ENCODE measurements around the gene SGPP1.

The SGPP1 gene, protein sequence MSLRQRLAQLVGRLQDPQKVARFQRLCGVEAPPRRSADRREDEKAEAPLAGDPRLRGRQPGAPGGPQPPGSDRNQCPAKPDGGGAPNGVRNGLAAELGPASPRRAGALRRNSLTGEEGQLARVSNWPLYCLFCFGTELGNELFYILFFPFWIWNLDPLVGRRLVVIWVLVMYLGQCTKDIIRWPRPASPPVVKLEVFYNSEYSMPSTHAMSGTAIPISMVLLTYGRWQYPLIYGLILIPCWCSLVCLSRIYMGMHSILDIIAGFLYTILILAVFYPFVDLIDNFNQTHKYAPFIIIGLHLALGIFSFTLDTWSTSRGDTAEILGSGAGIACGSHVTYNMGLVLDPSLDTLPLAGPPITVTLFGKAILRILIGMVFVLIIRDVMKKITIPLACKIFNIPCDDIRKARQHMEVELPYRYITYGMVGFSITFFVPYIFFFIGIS

DNA sequence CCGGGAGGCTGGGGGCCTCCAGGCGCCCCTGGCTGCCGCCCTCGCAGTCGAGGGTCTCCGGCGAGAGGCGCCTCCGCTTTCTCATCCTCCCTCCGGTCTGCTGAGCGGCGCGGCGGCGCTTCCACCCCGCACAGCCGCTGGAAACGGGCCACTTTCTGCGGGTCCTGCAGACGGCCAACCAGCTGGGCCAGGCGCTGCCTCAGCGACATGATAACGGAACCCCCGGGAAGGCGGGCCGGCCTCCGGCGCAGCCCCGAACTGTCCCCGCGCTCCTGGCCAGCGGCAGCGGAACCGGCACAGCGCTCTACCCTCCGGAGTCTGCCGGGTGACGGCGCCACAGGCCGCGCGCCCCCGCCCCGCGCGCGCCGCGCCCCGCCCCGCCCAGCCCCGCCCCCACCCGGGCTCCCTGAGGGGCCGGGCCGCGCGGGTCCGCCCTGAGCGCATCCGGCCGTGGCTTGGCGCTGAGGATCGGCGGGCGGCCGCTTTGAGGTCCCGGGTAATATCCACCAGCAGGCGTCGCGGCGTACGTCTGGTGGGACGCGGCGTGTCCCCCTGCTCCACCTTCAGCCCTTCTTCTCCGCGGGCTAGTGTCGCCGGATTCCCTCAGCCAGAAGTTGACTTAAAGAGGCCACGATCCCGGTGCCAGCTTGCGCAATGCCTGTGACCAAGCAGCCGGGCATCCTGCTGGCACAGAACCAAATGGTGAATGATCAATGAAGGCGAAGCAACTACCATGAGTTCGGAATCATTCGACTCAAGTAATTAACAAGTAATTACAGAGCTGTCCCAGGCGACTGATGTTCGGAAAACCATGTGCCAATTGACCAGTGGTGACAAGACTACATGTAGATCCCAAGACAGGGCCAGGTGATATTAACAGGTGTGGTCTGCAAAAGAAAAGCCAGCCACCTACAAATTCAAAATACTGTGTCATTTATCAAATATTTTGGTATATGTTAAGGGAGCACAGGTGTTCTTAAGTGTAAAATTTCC, at the start of gene SGPP1:
Gene SGPP1, minus strand, starts transcription at position 330 of the 993 bp plus-strand sequence. Its CDS starts 121 bp downstream, at position 209.
- Histone ChIP-seq H3K27ac (ENCODE audit: low read depth, low read length) (no peak within 1 kb of the TSS), H3K27me3 (ENCODE audit: control insufficient read depth, insufficient read depth, low read length) (peaks cover 15% of the 10 kb centered on the region), H3K36me3 (ENCODE audit: control insufficient read depth, insufficient read depth, low read length) (no peaks in the 10 kb centered on the region), H3K4me3 (ENCODE audit: low read depth, low read length) (peak within 1 kb of the TSS; percentile 88), H3K9me3 (ENCODE audit: control insufficient read depth, insufficient read depth, low read depth, low read length) (no peaks in the 10 kb centered on the region), H3K9ac (ENCODE audit: low read length) (peak within 1 kb of the TSS; percentile 86), H3K4me1 (ENCODE audit: control insufficient read depth, insufficient read depth, low read length) (peaks cover 3% of the 10 kb centered on the region; the same call in 1 of the 2 replicates)

DNA sequence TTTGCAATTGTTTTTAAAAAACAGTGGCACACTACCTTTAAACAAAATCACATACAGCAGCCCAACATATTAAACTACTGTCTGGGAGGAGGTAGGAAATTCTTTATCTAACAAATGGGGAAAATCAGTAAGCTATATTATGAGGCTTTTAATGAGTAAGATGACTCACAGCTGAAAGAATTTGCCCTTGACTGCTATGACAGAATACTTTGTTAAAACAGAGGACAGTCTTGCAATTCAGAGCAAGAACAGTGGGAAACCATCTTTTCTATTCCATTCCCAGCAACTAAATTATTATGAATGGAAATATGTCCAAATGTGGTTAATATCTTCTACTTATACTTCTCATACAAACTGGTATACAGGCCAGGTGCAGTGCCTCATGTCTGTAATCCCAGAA, 49.2 kb upstream of the SGPP1 start:
- Histone ChIP-seq H3K27me3 (ENCODE audit: control insufficient read depth, insufficient read depth, low read length) (no peaks in the 10 kb centered on the region), H3K4me1 (ENCODE audit: control insufficient read depth, insufficient read depth, low read length) (no peaks in the 10 kb centered on the region), H3K9ac (ENCODE audit: low read length) (no peak overlapping the region), H3K4me3 (ENCODE audit: low read depth, low read length) (no peak overlapping the region), H3K9me3 (ENCODE audit: control insufficient read depth, insufficient read depth, low read depth, low read length) (no peaks in the 10 kb centered on the region), H3K36me3 (ENCODE audit: control insufficient read depth, insufficient read depth, low read length) (no peaks in the 10 kb centered on the region), H3K27ac (ENCODE audit: low read depth, low read length) (no peak overlapping the region)

DNA sequence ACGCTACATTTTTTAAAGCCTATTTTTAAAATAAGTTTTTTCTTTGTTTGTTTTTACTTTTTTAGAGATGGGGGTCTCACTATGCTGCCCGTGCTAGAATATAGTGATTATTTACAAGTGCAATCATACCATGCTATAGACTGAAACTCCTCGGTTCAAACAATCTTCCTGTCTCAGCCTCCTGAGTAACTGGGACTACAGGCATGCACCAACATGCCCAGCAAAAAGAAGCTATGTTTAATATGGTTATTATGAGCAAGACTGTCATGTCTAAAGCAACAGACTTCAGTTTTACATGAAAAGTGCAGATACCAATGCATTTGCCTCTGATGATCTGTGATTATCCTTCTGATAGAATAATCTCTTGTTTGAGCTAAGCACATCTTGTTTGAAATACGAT, 45.6 kb upstream of the SGPP1 start:
- Histone ChIP-seq H3K27me3 (ENCODE audit: control insufficient read depth, insufficient read depth, low read length) (no peaks in the 10 kb centered on the region), H3K4me1 (ENCODE audit: control insufficient read depth, insufficient read depth, low read length) (no peaks in the 10 kb centered on the region), H3K4me3 (ENCODE audit: low read depth, low read length) (no peak overlapping the region), H3K27ac (ENCODE audit: low read depth, low read length) (no peak overlapping the region), H3K9me3 (ENCODE audit: control insufficient read depth, insufficient read depth, low read depth, low read length) (no peaks in the 10 kb centered on the region), H3K9ac (ENCODE audit: low read length) (no peak overlapping the region), H3K36me3 (ENCODE audit: control insufficient read depth, insufficient read depth, low read length) (no peaks in the 10 kb centered on the region)

DNA sequence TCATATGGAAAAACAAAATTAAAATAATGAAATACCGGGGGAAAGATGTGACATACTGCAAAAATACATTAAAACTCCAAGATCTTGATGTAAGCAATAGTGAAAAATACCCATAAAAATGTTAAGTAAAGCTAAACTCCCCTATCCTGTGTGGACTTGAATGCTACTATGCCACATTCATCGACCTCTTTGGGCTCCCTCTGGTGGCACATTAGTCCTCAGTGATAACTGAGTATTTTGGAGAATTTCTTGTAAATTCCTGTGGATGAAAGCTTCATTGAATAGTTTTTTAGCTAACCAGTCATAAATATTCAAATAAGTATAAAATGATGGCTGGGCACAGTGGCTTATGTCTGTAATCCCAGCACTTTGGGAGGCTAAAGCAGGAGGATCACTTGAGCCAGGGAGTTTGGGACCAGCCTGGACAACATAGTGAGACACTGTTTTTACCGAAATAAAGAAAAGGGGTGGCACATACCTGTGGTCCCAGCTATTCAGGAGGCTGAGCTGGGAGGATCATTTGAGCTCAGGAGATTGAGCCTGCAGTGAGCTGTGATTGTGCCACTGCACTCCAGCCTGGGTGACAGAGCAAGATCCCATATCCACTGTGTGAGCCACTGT, 42.4 kb upstream of the SGPP1 start:
- Histone ChIP-seq H3K9ac (ENCODE audit: low read length) (no peak overlapping the region), H3K27ac (ENCODE audit: low read depth, low read length) (no peak overlapping the region), H3K27me3 (ENCODE audit: control insufficient read depth, insufficient read depth, low read length) (no peaks in the 10 kb centered on the region), H3K9me3 (ENCODE audit: control insufficient read depth, insufficient read depth, low read depth, low read length) (no peaks in the 10 kb centered on the region), H3K4me1 (ENCODE audit: control insufficient read depth, insufficient read depth, low read length) (no peaks in the 10 kb centered on the region), H3K36me3 (ENCODE audit: control insufficient read depth, insufficient read depth, low read length) (no peaks in the 10 kb centered on the region), H3K4me3 (ENCODE audit: low read depth, low read length) (no peak overlapping the region)

DNA sequence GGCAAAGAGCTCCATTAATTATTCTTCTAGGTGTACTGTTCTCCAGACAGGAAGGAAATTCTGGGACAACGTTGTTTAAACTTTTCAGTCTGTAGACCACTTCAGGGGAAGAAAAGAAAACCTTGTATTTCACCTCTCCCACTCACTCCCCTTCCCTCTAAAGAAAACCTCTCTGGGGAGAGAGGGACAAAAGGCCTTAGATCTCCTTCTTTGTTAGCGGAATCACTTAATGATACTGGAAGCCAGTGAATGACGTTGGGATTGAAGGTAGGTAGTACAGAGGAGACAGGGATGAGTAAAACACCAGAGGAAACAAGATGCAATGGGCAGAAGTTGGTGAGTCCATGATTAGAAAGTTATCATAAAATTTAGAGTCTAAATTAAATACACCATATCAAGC, 38.7 kb upstream of the SGPP1 start:
- Histone ChIP-seq H3K9me3 (ENCODE audit: control insufficient read depth, insufficient read depth, low read depth, low read length) (no peaks in the 10 kb centered on the region), H3K27me3 (ENCODE audit: control insufficient read depth, insufficient read depth, low read length) (no peaks in the 10 kb centered on the region), H3K36me3 (ENCODE audit: control insufficient read depth, insufficient read depth, low read length) (no peaks in the 10 kb centered on the region), H3K4me1 (ENCODE audit: control insufficient read depth, insufficient read depth, low read length) (no peaks in the 10 kb centered on the region), H3K27ac (ENCODE audit: low read depth, low read length) (no peak overlapping the region), H3K9ac (ENCODE audit: low read length) (no peak overlapping the region), H3K4me3 (ENCODE audit: low read depth, low read length) (no peak overlapping the region)

DNA sequence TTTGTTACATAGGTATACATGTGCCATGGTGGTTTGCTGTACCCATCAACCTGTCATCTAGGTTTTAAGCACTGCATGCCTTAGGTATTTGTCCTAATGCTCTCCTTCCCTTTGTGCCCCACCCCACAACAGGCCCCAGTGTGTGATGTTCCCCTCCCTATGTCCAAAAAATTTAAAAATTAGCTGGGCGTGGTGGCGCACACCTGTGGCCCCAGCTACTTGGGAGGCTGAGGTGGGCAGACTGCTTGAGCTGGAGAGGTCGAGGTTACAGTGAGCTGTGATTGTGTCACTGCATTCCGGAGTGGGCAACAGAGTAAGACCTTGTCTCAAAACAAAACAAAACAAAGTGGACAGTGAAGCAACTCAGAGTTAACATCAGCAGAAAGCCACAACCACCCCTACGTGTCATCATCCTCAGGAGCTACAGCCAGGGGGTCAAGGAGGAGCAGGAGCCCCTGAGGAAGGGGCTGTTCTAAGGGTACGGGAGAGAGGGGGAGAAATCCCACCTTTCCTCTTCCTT, 36.8 kb upstream of the SGPP1 start:
- Histone ChIP-seq H3K4me3 (ENCODE audit: low read depth, low read length) (no peak overlapping the region), H3K27ac (ENCODE audit: low read depth, low read length) (no peak overlapping the region), H3K9me3 (ENCODE audit: control insufficient read depth, insufficient read depth, low read depth, low read length) (no peaks in the 10 kb centered on the region), H3K4me1 (ENCODE audit: control insufficient read depth, insufficient read depth, low read length) (no peaks in the 10 kb centered on the region), H3K27me3 (ENCODE audit: control insufficient read depth, insufficient read depth, low read length) (no peaks in the 10 kb centered on the region), H3K36me3 (ENCODE audit: control insufficient read depth, insufficient read depth, low read length) (no peaks in the 10 kb centered on the region), H3K9ac (ENCODE audit: low read length) (no peak overlapping the region)

DNA sequence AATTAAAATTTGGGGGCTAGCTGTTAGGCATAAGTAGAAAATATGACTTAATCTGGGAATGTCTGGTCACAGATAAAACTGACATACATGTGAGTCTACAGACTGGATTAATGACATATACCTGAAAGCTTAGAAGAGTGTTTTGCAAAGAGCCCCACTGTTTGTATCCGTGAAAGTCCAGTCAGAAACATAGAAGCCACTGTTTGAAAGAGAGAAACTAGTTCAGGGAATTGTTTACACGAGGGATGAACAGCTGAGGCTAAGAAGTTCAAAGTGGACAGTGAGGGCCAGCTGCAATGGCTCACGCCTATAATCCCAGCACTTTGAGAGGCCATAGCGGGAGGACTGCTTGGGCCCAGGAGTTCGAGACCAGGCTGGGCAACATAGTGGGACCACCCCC, 36.2 kb upstream of the SGPP1 start:
- Histone ChIP-seq H3K27me3 (ENCODE audit: control insufficient read depth, insufficient read depth, low read length) (no peaks in the 10 kb centered on the region), H3K4me3 (ENCODE audit: low read depth, low read length) (no peak overlapping the region), H3K9ac (ENCODE audit: low read length) (no peak overlapping the region), H3K9me3 (ENCODE audit: control insufficient read depth, insufficient read depth, low read depth, low read length) (no peaks in the 10 kb centered on the region), H3K4me1 (ENCODE audit: control insufficient read depth, insufficient read depth, low read length) (no peaks in the 10 kb centered on the region), H3K36me3 (ENCODE audit: control insufficient read depth, insufficient read depth, low read length) (no peaks in the 10 kb centered on the region), H3K27ac (ENCODE audit: low read depth, low read length) (no peak overlapping the region)

DNA sequence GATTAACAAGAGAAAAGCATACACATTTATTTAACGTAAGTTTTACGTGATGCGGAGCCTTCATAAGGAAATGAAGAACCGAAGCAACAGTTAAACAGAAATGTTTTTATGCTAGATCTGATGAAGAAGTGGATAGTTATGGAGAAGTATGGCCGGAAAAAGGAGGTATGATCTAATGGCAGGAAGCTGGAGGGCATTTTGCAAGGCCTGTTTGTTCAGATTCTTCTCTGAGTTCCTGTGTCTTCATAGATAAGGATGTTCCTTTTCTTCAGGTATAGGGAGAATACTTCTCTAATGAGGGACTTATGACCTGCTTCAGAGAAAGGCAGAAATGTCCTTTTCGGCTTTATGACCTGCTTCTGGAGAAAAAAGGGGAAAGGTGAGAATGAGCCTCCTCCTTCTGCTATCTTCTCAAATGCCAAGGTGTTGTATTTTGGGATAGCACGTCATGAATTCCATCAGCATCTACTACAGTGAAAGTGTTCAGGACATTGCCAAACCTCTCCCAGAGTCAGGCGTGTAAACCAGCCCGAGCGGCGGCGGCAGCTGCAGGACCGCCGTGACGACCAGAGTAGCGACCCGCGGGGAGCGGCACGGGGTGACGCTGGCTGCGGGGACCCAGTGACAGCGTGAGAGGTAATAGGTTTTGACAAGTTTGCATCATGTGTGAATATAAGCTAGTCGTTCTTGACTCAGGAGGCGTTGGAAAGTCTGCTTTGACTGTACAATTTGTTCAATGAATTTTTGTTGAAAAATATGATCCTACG, 33.7 kb upstream of the SGPP1 start:
- no peaks in the 10 kb centered on the region for H3K9me3 ChIP-seq (ENCODE audit: control insufficient read depth, insufficient read depth, low read depth, low read length)
- H3K36me3 ChIP-seq (ENCODE audit: control insufficient read depth, insufficient read depth, low read length): no peaks in the 10 kb centered on the region
- H3K27ac ChIP-seq (ENCODE audit: low read depth, low read length): no peak overlapping the region
- no peaks in the 10 kb centered on the region for H3K4me1 ChIP-seq (ENCODE audit: control insufficient read depth, insufficient read depth, low read length)
- H3K9ac ChIP-seq (ENCODE audit: low read length): no peak overlapping the region
- H3K27me3 ChIP-seq (ENCODE audit: control insufficient read depth, insufficient read depth, low read length): no peaks in the 10 kb centered on the region
- H3K4me3 ChIP-seq (ENCODE audit: low read depth, low read length): no peak overlapping the region

DNA sequence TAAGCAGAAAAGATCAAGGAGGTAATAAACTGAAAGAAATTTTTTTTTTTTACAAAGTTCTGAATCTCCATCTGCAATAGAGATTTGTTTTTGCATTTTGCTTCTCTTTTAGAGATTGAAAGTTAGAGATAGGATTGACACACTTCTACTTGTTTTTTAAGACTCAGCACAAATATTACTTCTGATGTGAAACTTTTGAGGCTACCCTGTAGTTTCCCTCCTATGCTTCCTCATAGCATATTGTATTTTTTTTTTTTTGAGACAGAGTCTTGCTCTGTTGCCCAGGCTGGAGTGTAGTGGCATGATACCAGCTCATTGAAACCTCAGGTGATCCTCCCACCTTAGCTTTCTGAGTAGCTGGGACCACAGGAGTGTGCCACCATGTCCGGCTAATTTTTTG, 32.1 kb upstream of the SGPP1 start:
- Histone ChIP-seq H3K4me3 (ENCODE audit: low read depth, low read length) (no peak overlapping the region), H3K27ac (ENCODE audit: low read depth, low read length) (no peak overlapping the region), H3K9me3 (ENCODE audit: control insufficient read depth, insufficient read depth, low read depth, low read length) (no peaks in the 10 kb centered on the region), H3K27me3 (ENCODE audit: control insufficient read depth, insufficient read depth, low read length) (no peaks in the 10 kb centered on the region), H3K9ac (ENCODE audit: low read length) (no peak overlapping the region), H3K4me1 (ENCODE audit: control insufficient read depth, insufficient read depth, low read length) (no peaks in the 10 kb centered on the region), H3K36me3 (ENCODE audit: control insufficient read depth, insufficient read depth, low read length) (no peaks in the 10 kb centered on the region)

DNA sequence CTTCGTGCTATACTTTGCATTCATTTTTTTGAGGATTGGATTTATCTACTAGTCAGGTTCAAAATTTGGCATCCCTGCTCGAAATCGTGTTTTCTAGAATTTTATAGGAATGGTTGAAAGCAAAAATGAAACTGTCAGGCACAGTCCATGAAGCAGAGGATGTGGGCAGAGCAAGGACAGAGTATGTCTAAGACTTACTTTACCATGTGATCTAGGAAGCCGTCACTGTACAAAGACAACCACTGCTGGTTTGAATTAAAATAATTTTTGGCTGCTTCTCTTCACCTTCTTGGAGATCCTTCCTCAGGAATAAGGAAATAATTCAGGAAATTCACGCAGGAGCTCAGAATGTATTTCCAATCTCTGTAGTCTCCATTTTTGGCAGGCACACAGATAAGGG, 31.6 kb upstream of the SGPP1 start:
- H3K9ac ChIP-seq (ENCODE audit: low read length): no peak overlapping the region
- no peak overlapping the region for H3K4me3 ChIP-seq (ENCODE audit: low read depth, low read length)
- no peaks in the 10 kb centered on the region for H3K4me1 ChIP-seq (ENCODE audit: control insufficient read depth, insufficient read depth, low read length)

More for the DNA sequence above, 31.6 kb upstream of the SGPP1 start:
- Histone ChIP-seq H3K9me3 (ENCODE audit: control insufficient read depth, insufficient read depth, low read depth, low read length) (no peaks in the 10 kb centered on the region), H3K27me3 (ENCODE audit: control insufficient read depth, insufficient read depth, low read length) (no peaks in the 10 kb centered on the region), H3K27ac (ENCODE audit: low read depth, low read length) (no peak overlapping the region), H3K36me3 (ENCODE audit: control insufficient read depth, insufficient read depth, low read length) (no peaks in the 10 kb centered on the region)
